HTERT RPE-1 (cell line): ENCODE data around the gene DEPDC5.
"Not testable (repeated sequence)": the region's sequence is repeated elsewhere in the genome, so short reads cannot be mapped to it uniquely, and the experiment has no call there.

Source experiments
- in situ Hi-C: fragments of 300-500 bp; cut with MboI; formaldehyde crosslinking; loops from 4 replicates; pipeline ENCODE4 v1.14.3; 2020; ENCODE audit warnings: low sequenced_read_pairs

The DEPDC5 gene

DNA sequence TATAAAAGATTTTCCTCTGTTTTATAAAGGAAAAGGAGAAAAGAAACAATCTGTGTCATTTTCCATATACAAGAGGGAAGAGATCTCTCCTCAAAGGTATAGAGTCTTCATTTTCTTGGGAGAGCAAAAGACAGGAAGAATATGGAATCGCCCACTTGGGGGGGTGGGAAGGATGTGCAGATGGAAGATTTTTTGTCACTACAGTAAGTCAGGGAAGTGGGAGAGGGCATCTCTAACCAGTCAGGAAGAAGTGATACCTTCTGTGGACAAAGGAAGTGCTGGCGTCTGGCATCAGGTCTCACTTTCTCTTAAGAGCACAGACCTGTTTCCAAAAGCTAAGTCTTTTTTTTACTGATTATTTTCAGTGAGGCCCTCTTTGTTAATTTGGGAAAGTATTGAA is 5.3 kb upstream of the DEPDC5 start:
- in situ Hi-C loops = no loop called here

DNA sequence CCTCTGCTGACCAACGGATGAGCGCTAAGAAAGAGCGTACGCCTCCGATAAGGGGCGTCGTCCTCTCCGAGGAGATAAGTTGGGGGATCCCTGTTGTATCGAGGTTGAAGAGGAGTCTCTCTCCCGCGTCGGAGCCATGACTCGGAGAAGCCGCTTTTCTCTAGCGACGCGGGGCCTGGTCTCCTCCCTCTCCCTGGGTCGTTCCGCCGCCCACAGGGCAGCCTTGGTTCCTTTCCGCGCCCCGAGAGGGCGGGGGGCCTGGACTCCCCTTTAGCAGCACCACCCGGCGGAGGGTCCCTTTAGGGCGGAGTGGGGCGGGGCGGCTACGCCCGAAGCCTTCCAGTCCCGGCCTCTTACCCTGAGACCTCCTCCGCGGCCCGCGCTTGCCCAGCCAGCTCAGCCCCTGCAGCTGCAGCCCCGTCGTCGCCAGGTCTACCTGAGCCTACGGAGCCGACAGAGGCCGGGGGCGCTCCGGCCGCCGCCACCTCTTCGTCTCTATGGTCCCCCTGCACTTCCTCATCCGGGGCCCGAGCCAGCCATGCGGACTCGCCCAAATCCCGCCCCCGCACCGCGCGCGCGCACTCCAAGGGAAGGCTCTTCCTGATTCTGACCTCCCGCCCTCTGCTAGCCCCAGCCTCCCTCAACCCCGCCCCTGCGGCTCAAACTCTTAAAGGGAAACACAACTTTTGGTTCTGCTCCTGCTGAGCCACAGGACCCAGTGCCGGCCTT is 4.0 kb upstream of the DEPDC5 start, which contains the start of gene PRR14L:
TSS of gene PRR14L (minus strand) at position 497 of the 729 bp plus-strand sequence. CDS start 11,272 bp downstream, outside the sequence.
- in situ Hi-C loops = no loop called here

DNA sequence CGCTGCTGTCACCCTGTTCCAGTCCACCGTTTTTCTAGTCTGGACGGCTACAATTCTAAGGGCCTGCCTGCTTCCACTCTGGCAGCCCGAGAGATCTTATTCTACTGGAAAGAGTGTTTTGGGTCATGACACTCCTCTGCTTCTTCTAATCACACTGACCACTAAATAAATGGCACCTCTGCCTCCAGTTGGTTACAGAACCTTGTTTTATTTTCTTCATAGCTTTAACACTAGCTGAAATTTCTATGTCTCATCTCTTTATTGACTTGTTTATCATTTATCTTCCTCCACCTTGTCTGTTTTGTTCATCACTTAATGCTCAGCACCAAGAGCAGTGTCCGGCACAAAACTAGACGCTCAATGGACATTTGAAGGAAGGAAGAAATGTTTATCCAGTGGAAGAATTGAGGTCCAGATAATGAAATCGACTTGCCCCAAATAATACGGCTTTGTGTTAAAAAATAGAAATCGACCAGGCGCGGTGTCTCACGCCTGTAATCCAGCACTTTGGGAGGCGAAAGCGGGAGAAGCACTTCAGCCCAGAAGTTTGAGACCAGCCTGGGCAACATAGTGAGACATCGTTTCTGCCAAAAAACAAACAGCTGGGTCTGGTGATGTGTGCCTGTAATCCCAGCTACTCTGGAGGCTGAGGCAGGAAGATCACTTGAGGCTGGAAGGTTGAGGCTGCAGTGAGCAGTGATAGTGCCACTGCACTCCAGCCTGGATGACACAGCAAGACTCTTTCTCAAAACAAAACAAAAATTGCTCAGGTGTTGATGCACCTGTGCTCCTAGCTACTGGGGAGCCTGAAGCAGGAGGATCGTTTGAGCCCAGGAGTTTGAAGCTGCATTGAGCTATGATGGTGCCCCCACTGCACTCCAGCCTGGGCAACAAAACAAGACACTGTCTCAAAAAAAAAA is 3.2 kb upstream of the DEPDC5 start:
- in situ Hi-C loops = no loop called here

DNA sequence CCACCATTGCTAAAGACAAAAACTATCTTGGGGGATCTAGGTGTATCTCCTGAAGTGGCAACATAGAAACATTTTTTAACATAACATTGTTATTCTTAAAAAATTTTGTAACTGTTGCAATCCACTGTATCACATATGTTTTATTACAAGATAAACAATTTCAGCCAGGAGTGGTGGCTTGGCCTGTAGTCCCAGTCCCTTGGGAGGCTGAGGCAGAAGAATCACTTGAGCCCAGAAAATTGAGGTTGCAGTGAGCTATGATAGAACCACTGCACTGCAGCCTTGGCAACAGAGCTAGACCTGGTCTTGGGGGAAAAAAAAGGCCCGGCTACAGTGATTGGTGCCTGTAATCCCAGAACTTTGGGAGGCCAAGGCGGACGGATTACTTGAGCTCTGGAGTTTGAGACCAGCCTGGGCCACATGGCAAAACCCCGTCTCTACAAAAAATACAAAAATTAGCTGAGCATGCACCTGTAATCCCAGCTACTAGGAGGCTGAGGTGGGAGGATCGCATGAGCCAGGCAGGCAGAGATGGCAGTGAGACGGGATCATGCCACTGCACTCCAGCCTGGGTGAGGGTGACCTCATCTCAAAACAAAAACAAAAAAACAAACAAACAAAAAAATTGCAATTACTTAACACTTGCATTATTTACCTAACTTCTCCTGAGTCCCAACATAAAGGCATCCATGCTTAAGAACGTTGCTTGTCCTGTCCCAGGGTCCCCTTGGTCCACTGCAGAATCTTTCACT is 1.5 kb upstream of the DEPDC5 start:
- in situ Hi-C loops = no loop called here

DNA sequence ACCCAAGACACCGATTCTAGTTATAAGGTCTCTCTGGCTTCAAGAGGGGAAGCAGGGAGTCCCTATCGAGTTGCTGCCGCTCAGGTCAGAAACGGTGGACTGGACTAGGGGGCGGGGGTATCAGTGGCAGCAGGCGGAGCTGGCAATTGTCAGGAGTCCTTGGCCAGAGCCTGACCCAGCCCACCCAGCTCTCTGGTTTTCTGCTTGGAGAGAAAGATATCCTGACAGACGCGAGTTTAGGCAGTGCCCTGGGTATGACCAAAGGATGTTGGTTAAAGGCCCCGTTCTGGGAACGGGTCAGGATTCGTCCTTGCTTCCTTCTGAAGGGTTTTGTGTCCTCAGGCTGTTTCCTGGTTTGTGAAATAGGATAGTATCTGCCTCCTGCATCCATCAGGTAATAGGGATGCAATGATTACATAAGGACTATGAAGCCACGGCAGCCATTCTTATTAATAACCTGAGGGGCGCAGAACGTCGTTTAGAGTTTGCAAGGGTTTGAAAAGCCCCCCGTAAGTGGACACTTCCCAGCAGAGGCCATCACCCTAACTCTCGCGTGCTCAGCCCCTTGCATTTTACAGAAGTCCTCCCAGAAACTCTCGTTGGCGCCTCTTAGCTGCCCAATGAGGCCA is 700 bp upstream of the DEPDC5 start:
- in situ Hi-C loops = no loop called here

DNA sequence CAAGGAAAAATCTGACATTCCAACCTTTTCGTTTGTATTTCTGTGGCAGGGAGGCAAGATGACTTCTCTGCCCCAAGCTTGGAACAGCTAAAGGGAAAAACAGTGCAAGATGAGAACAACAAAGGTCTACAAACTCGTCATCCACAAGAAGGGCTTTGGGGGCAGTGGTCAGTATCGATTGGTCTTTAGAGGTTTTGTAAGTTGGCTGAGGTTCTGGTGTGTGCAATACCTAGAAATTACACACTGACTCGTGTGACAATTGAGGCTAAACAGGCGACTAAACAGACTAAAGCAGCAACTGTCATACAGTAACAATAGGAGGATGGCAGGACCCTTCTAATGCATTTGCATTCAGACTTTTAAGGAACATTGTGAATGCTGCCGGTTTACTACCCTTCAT is 994 bp downstream of the DEPDC5 start:
- in situ Hi-C loops = no loop called here

DNA sequence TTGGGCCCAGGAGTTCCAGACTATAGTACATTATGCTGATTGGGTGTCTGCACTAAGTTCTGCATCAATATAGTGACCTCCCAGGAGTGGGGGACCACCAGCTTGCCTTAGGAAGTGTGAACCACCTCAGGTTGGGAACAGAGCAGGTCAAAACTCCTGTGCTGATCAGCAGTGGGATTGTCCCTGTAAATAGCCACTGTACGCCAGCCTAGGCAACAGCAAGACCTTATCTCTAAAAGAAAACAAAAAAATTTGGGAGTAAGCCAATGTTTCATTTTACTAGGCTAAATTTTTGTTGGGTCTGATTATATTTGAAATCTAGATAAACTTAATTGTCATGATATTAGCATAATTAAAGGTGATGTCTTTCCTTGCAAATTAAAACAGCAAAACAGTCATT is 3.4 kb downstream of the DEPDC5 start:
- in situ Hi-C loops = no loop called here

DNA sequence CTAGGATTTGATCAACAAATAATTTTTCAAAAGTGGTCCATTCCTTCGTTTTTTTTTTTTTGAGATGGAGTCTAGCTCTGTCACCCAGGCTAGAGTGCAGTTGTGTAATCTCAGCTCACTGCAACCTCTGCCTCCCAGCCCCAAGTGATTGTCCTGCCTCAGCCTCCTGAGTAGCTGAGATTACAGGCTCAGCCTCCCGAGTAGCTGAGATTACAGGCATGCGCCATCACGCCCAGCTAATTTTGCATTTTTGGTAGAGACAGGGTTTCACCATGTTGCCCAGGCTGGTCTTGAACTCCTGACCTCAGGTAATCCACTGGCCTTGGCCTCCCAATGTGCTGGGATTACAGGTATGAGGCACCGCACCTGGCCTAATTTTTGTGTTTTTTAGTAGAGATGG is 5.0 kb downstream of the DEPDC5 start:
- in situ Hi-C loops = not testable (repeated sequence)

DNA sequence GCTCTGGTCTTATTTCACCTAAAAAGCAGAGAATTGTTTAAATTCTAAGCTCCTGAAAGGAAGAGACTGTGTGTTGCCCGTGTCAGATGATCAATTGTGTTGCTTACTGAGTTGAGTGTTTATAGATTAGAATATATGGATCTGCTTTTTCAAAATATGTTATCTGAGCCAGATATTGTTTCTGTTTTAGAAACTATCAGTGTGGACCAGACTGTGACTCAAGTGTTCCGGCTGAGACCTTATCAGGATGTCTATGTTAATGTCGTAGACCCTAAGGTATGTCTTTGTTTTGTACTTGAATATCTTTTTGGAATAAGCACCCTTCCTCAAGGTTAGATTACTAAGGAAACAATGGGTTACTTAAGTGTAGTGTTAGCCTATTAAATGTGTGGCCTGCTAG is 11.0 kb downstream of the DEPDC5 start:
- in situ Hi-C loops = no loop called here

DNA sequence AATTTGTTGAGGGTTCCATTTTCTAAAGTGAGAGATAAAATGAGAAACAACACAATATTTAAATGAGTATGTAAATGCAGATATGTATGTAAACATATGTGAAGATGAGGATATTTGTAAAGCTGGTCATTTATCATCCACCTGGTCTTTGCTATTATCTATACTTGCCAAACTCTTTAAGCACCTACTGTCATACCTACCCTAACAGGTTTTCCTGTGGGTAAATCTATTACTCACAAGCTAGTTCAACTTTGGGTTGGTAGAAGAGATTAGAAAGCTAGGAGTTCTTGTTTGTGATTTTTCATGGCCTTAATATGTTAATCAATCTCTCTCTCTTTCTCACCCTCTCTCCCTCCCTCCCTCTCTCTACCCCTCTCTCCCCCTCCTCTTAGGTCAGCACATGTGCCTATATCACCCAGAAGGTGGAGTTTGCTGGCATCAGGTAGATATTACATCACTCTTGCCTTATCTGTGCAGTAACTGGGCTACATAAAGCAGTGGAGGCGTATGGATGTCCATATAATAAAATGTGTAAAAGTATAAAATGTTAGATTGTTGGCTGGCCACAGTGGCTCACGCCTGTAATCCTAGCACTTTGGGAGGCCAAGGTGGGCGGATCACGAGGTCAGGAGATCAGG is 14.7 kb downstream of the DEPDC5 start:
- in situ Hi-C loops = no loop called here

DNA sequence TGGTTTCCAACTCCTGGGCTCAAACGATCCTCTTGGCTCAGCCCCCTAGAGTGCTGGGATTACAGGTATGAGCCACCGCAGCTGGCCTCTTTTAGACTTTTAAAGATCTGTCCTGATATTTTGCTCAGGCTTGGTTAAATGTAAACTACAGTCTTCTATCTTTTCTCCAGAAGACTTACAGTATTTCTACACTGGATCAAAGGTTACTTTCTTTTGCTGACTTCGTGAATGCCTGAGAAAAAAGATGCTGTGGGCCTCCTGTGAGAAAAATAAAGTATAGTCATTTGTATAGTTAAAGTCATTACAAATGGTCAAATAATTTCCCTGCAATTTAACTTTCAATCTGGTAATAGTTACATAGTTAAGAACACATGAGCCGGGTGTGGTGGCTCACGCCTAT is 19.6 kb downstream of the DEPDC5 start:
- in situ Hi-C loops = no loop called here

DNA sequence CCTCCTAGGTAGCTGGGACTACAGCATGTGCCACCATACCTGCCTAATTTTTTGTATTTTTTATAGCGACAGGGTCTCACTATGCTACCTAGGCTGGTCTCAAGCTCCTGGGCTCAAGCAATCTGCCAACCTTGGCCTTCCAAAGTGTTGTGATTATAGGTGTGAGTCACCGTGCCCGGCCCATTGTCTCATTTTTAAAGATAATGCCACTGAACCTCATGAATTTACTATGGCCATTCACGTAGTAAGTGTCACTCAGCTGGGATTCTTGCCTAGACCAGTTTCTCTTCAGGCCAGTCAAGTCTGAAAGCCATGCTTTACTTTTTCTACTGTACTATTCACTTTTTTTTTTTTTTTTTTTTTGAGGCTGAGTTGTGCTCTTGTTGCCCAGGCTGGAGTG is 22.4 kb downstream of the DEPDC5 start:
- in situ Hi-C loops = no loop called here

DNA sequence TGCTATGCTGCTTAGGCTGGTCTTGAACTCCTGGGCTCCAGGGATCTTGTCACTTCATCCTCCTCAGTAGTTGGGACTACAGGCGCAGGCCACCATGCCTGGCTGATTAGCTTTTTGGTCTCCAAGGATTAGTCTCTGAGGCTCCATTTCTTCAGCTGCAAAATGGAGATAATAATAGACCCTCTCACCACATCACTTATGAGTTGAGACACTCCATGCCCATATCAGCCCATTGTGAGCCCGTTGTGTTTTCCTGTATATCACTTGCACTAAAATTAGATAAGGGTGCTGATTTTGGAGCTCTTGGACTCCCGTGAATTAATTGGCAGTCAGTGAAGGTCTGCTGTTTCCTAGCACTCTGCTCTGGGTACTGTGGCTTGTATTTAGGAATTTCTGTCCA is 36.0 kb downstream of the DEPDC5 start:
- in situ Hi-C loops = no loop called here

DNA sequence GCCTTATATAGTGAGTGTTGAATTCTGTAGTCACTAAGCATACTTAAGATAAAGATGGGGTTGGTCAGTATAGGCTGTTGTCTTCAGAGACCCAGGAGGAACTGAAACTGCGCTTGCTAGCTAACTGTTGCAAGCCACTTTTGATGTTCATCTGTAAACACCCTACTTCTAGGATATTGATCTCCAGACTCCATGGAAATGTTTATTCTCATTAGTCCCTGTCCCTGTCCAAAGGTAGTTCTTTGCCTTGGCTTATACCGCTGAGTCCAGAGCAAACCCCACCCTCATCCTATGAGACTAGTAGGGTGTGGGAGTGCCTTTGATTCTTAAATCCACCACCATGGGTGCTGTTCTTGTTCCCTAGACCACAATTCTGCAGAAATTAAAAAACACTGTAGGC is 36.4 kb downstream of the DEPDC5 start:
- in situ Hi-C loops = no loop called here

DNA sequence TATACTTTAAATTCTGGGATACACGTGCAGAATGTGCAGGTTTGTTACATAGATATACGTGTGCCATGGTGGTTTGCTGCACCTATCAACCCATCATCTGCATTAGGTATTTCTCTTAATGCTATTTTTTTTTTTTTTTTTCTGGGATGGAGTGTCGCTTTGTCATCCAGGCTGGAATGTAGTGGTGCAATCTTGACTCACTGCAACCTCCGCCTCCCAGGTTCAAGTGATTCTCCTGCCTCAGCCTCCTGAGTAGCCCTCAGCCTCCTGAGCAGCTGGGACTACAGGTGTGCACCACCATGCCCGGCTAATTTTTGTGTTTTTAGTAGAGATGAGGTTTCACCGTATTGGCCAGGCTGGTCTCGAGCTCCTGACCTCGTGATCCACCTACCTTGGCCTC is 45.5 kb downstream of the DEPDC5 start:
- in situ Hi-C loops = not testable (repeated sequence)

DNA sequence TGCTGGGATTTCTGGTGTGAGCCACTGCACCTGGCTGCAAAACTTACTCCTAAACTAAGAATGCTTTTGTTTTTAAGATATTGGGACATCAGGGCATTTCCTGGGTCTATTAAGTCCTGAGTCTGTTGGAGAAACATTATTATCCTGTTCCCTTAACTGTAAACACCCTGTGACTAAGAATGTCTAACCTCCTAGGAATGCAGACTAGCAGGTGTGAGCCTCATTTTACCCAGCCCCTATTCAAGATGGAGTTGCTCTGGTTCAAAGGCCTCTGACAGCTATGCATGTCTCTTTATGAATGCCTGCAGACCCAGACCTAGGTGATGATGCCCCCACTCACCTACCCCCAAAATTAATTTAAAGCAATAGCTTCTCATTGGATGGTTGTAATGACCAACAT is 46.2 kb downstream of the DEPDC5 start:
- in situ Hi-C loops = no loop called here

DNA sequence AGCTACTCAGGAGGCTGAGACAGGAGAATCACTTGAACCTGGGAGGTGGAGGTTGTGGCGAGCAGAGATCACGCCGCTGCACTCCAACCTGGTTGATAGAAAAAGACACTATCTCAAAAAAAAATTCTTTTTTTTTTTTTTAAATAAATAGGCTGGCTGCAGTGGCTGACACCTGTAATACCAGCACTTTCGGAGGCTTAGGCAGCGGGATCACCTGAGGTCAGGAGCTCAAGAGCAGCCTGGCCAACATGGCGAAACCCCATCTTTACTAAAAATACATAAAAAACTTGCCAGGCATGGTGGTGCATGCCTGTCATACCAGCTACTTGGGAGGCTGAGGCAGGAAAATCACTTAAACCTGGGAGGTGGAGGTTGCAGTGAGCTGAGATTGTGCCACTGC is 47.0 kb downstream of the DEPDC5 start:
- in situ Hi-C loops = not testable (repeated sequence)

DNA sequence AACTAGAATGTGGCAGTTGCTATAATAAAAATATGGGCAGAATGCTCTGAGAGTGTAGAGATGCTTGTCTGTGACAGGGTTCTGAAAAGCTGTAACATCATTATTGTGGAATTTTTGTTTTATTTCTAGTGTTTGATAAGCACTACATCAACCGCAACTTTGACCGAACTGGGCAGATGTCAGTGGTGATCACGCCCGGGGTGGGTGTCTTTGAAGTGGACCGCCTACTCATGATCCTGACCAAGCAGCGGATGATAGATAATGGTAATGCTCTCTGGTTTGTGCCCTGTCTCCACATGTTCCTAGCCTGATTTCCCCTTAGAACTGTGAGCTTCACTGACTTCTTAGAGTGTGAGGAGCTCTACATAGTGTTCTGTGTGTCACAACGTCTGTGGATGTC is 48.8 kb downstream of the DEPDC5 start:
- in situ Hi-C loops = no loop called here

DNA sequence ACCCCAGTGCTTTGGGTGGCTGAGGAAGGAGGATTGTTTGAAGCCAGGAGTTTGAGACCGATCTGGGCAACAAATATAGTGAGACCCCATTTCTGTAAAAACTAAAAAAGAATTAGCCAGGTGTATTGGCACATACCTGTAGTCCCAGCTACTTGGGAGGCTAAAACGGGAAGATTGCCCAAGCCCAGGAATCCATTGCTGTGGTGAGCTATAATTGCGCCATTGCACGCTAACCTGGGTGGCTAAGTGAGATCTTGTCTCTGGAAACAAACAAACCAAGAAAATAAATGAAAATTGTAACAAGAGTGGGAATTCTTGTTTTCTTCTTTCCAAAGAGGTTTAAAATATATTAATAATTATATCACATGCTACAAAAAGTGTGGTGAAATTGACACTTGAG is 52.9 kb downstream of the DEPDC5 start:
- in situ Hi-C loops = no loop called here

DNA sequence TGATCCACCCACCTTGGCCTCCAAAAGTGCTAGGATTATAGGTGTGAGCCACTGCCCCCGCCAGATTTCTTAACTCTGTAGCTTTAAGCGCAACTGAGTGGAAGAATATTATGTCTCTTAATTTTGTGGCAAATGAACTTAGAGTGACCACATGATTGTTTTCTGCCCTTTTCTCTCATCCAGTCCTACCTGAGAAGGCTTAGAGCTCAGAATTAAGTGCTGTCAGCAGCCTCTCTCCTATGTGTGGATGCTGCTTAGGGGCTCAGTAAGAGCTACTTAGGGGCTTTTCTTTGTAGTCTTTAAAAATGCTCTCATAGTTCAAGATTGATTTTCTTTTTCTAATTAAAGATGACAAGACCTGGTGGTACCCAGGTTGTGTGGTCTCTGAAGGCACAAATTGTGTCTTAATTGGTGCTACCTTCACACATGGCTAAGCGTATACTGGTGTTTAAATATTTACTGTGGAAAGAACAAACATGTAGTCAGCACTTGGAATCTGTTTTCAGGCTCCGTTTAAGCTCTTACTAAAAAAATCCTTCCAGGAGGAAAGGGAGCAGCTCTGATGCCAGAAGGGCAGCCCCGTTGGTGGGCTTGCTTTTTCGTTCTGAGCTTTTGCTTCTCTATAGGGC is 59.3 kb downstream of the DEPDC5 start:
- in situ Hi-C loops = no loop called here
